Measurements from ENCODE around the gene KRR1. TPM values are rescaled to one million over a fixed set of nuclear protein-coding genes. Genes with fewer than 3 reads are reported as not detected.
"Not testable (repeated sequence)": the region's sequence is repeated elsewhere in the genome, so short reads cannot be mapped to it uniquely, and the experiment has no call there.

Gene KRR1
- total RNA-seq, 1 donor from 2014 or later = 57.7 TPM

DNA sequence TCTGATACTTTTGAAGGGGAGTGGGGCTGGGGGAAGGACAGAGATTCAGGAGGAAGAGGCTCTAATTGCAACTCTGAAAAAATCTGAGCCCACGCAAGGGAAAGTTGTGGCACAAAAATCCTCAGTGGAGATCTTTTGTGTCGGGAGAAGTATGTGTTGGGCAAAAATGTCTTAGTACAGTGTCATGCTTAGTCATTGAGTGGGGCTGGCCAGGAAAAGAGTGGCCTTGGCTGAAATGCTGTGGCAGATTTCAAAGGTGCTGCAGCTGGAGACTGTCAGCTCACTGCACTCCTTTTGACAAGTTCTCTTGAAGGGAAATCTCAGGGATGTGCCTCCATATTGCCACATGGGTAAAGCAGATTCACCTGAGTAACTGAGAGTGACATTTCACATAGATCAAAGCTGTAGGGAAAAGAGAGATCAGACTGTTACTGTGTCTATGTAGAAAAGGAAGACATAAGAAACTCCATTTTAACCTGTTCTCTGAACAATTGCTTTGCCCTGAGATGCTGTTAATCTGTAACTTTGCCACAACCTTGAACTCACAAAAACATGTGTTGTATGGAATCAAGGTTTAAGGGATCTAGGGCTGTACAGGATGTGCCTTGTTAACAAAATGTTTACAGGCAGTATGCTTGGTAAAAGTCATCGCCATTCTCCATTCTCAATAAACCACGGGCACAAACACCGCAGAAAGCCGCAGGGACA lies 66.8 kb downstream of the KRR1 start:
- Mint-ChIP-seq H3K4me3 (ENCODE audit: unreplicated experiment) (no peak overlapping the region), H3K4me1 (ENCODE audit: low read depth, unreplicated experiment) (no peaks in the 10 kb centered on the region), H3K36me3 (ENCODE audit: unreplicated experiment) (no peaks in the 10 kb centered on the region)

DNA sequence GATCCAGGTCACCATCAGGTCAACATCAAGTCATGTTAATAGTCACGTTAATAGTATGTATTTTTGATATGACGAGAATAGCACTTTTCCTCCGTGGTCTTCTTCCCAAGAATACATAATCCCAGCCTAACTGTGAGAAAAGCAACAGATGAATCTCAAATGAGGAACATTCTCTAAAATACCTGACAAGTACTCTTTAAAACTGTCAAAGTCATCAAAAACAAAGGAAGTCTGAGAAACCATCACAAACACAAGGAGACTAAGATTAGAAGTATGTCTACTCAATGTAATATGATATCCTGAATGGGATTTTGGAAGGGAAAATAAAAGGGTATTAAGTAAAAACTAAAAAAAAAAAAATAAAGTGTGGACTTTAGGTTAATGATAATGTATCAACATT lies 67.7 kb downstream of the KRR1 start:
- Mint-ChIP-seq H3K36me3 (ENCODE audit: unreplicated experiment) (no peaks in the 10 kb centered on the region), H3K27me3 (ENCODE audit: unreplicated experiment) (no peaks in the 10 kb centered on the region), H3K4me3 (ENCODE audit: unreplicated experiment) (no peak overlapping the region), H3K27ac (ENCODE audit: unreplicated experiment) (no peak overlapping the region), H3K9me3 (ENCODE audit: unreplicated experiment) (peaks cover 4% of the 10 kb centered on the region), H3K4me1 (ENCODE audit: low read depth, unreplicated experiment) (no peaks in the 10 kb centered on the region)
- TF ChIP-seq, protein P1, sequence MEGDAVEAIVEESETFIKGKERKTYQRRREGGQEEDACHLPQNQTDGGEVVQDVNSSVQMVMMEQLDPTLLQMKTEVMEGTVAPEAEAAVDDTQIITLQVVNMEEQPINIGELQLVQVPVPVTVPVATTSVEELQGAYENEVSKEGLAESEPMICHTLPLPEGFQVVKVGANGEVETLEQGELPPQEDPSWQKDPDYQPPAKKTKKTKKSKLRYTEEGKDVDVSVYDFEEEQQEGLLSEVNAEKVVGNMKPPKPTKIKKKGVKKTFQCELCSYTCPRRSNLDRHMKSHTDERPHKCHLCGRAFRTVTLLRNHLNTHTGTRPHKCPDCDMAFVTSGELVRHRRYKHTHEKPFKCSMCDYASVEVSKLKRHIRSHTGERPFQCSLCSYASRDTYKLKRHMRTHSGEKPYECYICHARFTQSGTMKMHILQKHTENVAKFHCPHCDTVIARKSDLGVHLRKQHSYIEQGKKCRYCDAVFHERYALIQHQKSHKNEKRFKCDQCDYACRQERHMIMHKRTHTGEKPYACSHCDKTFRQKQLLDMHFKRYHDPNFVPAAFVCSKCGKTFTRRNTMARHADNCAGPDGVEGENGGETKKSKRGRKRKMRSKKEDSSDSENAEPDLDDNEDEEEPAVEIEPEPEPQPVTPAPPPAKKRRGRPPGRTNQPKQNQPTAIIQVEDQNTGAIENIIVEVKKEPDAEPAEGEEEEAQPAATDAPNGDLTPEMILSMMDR (IDR thresholded peaks at IDR 0.05; ENCODE audit: partially characterized antibody, unreplicated experiment) = no peak
- DNase-seq = no peak

More for the DNA sequence above, 66.8 kb downstream of the KRR1 start:
- no peak for DNase-seq
- no peaks in the 10 kb centered on the region for H3K27me3 Mint-ChIP-seq (ENCODE audit: unreplicated experiment)
- H3K27ac Mint-ChIP-seq (ENCODE audit: unreplicated experiment) = no peak overlapping the region
- TF ChIP-seq, protein P1 (IDR thresholded peaks at IDR 0.05; ENCODE audit: partially characterized antibody, unreplicated experiment) = no peak
- H3K9me3 Mint-ChIP-seq (ENCODE audit: unreplicated experiment) = peaks cover 4% of the 10 kb centered on the region

DNA sequence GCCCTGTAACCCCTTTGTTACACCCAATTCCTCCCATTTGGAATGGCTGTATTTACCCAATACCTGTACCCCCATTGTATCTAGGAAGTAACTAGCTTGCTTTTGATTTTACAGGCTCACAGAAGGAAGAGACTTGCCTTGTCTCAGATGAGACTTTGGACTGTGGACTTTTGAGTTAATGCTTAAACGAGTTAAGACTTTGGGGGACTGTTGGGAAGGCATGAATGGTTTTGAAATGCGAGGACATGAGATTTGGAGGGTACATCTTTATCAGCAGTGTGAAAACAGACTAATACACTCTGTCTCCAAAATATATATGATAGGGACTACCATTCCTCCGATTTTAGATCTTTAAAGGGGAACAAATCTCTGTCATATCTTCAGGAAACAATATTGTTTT lies 69.0 kb downstream of the KRR1 start:
- not testable (repeated sequence) for H3K4me1 Mint-ChIP-seq (ENCODE audit: low read depth, unreplicated experiment); H3K9me3 Mint-ChIP-seq (ENCODE audit: unreplicated experiment); DNase-seq; H3K36me3 Mint-ChIP-seq (ENCODE audit: unreplicated experiment); H3K27me3 Mint-ChIP-seq (ENCODE audit: unreplicated experiment); H3K27ac Mint-ChIP-seq (ENCODE audit: unreplicated experiment); H3K4me3 Mint-ChIP-seq (ENCODE audit: unreplicated experiment)

DNA sequence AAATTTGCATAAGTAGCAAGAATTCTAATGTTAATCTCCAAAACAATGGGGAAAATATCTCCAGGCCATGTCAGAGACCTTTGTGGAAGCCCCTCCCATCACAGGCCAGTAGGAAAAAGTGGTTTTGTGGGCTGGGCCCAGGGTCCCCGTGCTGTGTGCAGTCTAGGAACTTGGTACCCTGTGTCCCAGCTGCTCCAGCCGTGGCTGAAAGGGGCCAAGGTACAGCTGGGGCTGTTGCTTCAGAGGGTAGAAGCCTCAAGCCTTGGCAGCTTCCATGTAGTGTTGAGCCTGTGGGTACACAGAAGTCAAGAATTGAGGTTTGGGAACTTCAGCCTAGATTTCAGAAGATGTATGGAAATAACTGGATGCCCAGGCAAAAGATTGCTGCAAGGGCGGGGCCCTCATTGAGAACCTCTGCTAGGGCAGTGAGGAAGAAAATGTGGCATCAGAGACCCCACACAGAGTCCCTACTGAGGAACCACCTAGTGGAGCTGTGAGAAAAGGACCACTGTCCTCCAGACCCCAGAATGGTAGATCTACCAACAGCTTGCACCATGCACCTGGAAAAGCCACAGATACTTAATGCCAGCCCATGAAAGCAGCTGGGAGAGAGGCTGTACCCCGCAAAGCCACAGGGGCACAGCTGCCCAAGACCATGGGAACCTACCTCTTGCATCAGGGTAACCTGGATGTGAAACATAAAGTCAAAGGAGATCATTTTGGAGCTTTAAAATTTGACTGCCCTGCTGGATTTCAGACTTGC lies 69.5 kb downstream of the KRR1 start:
- not testable (repeated sequence) for H3K9me3 Mint-ChIP-seq (ENCODE audit: unreplicated experiment); H3K4me3 Mint-ChIP-seq (ENCODE audit: unreplicated experiment); H3K27me3 Mint-ChIP-seq (ENCODE audit: unreplicated experiment); H3K27ac Mint-ChIP-seq (ENCODE audit: unreplicated experiment); H3K36me3 Mint-ChIP-seq (ENCODE audit: unreplicated experiment); DNase-seq; H3K4me1 Mint-ChIP-seq (ENCODE audit: low read depth, unreplicated experiment)

Other genes starting within 250 kb of the KRR1 start
- 6.8 TPM for gene CAPS2, start 181.3 kb downstream of the KRR1 start, total RNA-seq (ENCODE audit: unreplicated experiment)
- not detected for gene GLIPR1L1, start 176.9 kb downstream of the KRR1 start, total RNA-seq (ENCODE audit: unreplicated experiment)
- not detected for gene GLIPR1L2, start 120.5 kb downstream of the KRR1 start, total RNA-seq (ENCODE audit: unreplicated experiment)
- 0.25 TPM for gene GLIPR1, start 30.9 kb downstream of the KRR1 start, total RNA-seq (ENCODE audit: unreplicated experiment)